Midbrain (tissue), 1 donor: Measurements from ENCODE around the gene PLCB4.

Experiments used
- DNase-seq: peaks from one replicate; lab custom pipeline; 2025; lab: John Stamatoyannopoulos, UW

The PLCB4 gene

GRCh38 chr20:9323622-9324021, 254.7 kb downstream of the PLCB4 start:
- no peak for DNase-seq

GRCh38 chr20:9329355-9330101, 260.6 kb downstream of the PLCB4 start:
- DNase-seq: no peak

- DNase-seq: no peak
Observed at GRCh38 chr20:9330151-9330550, 261.3 kb downstream of the PLCB4 start.

DNA sequence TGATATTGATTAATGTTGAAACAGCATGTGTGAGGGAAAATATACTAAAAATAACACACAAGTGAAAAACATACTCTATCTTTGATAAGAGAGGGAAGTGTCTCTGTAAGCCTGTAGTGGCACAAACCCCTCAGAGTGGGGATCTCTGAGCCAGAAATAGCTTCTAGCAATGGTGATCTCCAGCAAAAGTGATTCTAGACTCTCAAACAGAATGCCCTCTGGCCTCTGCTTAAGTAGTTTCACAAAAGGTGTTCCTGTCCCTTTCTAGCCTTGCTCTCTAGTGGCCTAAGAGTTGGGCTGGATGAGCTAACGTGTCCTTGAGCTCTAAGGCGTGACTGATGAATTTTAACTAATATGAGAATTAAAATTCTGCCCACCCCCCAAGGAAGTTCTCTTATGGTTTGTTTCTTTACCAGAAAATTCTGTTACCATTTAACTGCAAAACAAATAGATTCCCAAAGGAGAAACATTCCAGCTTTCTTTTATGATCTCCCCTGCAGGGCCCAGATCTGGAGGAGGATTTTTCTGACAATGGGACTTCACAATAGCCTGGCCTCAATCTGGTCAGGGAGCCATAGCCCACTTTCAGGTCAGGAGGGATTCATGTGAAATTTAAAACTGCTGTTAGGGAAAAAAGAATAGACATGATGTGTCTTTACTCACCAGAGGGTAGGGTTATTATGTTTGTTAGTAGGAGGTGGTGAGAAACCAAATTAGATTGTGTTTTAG, 263.0 kb downstream of the PLCB4 start:
- no peak for DNase-seq

GRCh38 chr20:9332791-9333479, 264.0 kb downstream of the PLCB4 start:
- DNase-seq: no peak

- no peak for DNase-seq
Observed at GRCh38 chr20:9334866-9335265, 266.0 kb downstream of the PLCB4 start.

GRCh38 chr20:9338101-9338500, 269.2 kb downstream of the PLCB4 start:
- DNase-seq: no peak

DNA sequence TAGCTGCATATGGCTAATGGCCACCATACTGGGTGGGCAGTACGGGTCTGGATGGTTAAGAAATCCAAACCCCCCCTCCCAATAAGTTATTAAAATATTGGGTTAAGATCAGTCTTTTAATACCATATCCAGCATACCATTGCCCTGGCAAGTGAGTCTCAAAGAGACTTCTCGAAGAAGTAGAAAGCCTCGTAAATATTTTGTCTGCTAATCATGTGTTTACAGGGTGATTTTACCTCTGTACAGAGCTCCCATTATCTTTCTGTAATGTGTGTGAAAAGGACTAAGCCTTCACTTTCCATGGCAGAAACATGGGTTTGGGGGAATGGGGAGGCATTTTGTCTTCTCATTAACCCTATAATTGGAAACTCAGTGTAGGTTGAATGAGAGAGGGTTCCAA, 270.8 kb downstream of the PLCB4 start:
- no peak for DNase-seq

- DNase-seq: no peak
Observed at GRCh38 chr20:9342651-9343050, 273.8 kb downstream of the PLCB4 start.

DNA sequence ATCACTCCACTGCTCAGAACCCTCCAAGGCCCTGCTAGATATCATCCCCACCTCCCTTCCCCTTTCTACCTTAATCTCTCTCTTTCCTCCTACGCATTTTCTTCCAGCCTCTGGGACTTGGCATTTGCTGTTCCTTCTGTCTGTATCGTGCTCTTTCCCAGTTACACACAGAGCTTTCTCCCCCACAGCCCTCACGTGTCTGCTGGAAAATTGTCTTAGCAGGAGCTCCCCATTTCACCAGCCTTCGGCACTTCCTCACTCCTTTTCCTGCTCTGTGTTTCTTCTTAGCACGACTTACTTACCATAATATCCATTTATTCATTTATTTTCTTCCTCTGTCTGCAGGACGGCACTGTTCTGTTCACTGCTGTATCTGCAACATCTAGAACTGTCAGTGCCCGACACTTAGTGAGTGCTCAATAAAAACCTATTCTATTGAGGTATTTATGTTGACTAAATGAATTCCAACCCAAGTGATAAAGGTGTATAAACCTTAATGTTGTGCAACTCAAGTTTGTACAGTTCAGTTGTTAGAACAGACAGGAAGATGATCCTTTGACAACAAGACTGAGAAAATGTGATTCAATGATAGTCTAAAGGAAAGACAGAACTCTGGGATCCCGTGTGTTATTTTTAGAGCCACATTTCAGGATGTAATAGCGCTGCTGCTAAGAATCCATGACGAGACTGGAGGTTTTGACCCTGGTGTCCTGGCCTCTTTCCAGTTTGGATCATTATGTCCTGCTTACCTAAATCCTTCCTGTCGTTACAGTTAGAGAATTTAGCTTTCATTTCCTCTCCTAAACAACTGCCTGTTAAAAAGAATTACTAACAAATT, 275.4 kb downstream of the PLCB4 start:
- DNase-seq: no peak

DNA sequence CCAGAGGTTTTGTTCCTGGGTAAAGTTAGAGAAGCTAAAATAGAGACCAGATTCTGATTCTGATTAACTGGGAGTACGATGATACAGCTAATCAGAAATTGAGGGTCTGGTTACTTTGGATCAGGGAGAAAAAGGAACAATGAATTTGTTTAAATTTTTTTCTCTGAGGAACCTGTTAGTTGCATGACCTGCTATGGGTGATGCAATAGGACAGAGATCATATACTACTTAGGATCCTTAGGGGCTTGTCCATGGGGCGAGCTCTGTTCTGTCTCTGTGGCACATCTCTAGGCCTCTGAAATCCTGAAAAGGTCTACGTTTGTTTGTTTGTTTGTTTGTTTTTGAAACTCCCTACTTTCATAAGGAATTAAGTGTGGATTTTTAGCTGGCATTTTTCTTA, 279.4 kb downstream of the PLCB4 start:
- no peak for DNase-seq

DNA sequence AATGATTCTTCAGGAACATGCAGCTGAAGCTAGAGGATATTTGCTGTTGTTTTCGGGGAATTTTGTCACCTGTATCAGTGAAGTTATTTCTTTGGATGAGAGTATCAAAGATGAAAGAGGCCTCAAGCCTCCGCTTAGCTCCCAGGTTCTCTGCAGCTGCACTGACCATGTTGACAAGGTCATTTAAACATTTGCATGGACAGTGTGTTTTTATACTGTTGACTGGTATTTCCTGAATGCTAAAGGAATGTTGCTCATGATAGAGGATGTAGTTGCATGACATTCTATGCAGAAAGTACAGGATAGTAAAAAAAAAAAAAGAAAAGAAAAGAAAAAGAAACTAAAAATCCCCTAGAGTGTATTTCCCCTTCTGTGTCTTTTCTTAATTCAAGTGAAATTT, 279.9 kb downstream of the PLCB4 start:
- DNase-seq: no peak

GRCh38 chr20:9349249-9349648, 280.4 kb downstream of the PLCB4 start:
- no peak for DNase-seq

- DNase-seq: no peak
Observed at GRCh38 chr20:9352739-9353138, 283.9 kb downstream of the PLCB4 start.

DNA sequence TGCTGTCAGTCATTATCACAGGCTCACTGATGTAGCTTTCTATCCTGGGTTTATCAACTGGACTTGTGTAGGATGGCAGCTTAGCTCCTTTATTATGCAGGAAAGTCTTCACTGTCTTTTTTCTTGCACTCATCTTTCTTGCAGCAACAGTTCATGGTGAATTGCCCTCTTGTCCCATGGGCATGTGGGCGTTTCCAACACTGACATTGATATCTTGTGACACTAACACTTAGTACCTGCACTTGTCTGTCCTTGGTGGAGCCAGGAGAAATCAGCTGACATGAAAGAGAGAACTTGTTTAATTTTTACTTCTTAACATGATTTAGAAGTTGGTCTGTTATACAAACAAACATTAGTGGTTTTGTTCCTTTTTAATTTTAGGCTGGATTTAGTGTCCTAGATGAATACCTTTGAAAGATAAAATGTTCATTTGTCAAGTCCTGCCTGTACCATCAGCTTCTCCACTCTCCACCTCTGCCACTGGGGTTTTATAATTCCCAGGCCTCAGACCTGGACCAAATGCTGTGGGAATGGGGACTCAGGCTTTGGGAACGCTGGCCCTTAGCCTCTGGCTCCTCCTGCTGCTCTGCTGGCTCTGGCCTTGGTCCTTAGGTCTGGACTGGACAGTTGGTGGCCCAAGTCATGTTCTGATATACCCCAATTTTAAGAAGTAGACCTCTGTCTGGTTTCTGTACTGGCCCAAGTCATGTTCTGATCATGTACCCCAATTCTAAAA, 284.5 kb downstream of the PLCB4 start:
- no peak for DNase-seq

DNA sequence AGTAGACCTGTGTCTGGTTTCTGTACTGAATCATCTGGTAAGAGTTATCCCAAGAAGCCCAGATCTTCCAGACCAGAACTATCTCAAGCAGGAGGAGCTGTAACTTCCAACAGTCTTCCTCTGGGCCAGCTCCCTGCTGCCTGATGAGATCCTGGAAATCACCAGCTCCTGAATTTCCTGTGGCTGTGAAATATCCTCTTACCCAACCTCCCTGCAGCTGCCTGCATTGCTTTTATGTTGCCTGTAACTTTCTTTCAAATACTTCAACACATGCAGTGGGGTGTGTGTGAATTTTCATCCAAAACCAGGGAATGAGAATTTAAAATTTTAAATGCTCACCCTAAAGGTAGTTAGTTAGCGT, 285.0 kb downstream of the PLCB4 start:
- no peak for DNase-seq

- no peak for DNase-seq
Observed at GRCh38 chr20:9354579-9354978, 285.7 kb downstream of the PLCB4 start.

- DNase-seq: no peak
Observed at GRCh38 chr20:9358001-9358400, 289.1 kb downstream of the PLCB4 start.

DNA sequence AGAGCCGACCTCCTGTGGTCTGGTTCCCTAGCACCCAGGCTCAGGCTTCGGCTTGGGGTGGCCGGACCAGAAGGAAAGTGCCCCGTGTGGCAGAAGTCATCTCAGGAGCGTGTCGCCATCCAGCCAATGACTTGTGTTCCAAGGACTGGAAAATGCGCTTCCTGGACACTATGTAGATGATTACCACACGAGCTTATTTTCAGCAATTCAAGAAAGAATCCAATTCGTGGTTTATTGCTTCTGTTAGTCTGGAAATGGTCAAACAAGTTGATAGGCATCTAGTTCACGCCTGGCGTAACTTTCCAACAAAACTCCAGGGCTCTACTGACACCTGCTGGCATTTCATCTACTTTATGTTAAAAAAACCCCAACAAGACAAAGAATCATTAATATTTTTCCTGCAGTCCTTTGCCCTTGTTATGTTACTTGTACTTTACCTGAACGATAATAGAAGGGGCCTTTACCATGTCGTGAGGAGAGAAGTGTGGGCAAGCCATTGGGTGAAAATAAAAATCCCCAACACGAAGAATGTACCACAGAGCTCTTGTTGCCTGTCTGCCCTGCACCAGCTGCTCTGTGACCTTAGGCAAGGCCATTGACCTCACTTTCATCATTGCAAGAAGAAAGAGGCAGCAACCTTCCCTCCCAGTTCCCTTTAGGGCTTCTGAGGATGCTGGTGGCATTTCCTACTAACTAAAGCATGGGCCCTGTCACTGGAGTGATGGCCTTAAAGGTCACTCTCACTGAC, 290.8 kb downstream of the PLCB4 start:
- peak; percentile 52 for DNase-seq

DNA sequence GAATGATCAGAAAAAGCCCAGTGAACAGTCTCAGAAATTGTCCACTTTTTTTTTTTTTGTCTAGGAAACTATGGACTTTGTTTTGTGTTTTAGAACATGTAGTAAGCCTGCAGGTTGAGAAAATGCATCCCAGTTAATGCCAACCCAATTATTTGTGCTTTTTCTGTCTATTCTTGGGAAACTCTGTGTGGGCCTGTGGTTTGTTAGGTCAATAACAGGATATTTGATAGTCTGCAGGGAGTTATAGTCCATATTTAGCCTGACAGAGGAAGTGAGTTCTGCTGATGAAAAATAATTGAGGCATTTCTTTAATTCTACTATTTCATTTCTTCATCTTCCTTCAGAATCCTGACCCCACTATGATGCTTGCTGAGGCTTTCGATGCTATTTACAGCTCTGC, 291.5 kb downstream of the PLCB4 start:
- DNase-seq: no peak

DNA sequence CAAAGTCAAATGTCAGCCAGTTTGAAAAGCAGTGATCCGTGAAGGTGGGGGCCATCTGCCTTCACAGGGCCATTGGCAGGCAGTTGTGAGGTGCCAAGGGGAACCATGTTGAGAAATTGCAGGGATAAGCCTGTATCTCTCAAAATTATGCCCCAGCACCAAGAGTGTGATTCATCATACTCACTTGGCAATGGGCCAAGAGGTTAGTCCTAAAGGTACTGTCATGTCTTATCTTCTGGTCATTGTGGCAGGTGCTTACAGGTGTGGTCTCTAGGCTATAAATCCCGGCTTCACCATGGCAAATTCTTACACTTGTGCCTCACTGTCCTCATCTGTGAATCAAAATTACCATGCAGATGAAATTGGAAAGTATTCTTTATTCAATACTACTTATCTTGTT, 294.8 kb downstream of the PLCB4 start:
- no peak for DNase-seq
